Chondrocyte (in vitro differentiated cells): Measurements from ENCODE around the gene TMEM213. TPM values are rescaled to one million over a fixed set of nuclear protein-coding genes. Genes with fewer than 3 reads are reported as not detected.
A peak's percentile ranks its signal among the peaks of the same experiment; 100 is the strongest.

Experiments used
- DNase-seq: peaks from one replicate; pipeline ENCODE4 v3.0.0; 2021; ENCODE audit warnings: mixed read lengths, low spot score
- H3K27ac Mint-ChIP-seq: one replicate; pipeline ENCODE4 v1.8.0; 2021; ENCODE audit warnings: mild to moderate bottlenecking, moderate library complexity, mixed read lengths; ENCODE audit not compliant: unreplicated experiment
- H3K27me3 Mint-ChIP-seq: 2 replicates; pipeline ENCODE4 v1.8.0; 2021; ENCODE audit warnings: low read depth, mixed read lengths
- H3K36me3 Mint-ChIP-seq: 2 replicates; pipeline ENCODE4 v1.8.0; 2021; ENCODE audit warnings: low read depth, mixed read lengths
- H3K4me1 Mint-ChIP-seq: 2 replicates; pipeline ENCODE4 v1.8.0; 2021; ENCODE audit warnings: low read depth, mild to moderate bottlenecking, mixed read lengths
- H3K4me3 Mint-ChIP-seq: one replicate; pipeline ENCODE4 v1.8.0; 2021; ENCODE audit warnings: mild to moderate bottlenecking, moderate library complexity, mixed read lengths; ENCODE audit not compliant: unreplicated experiment
- H3K9me3 Mint-ChIP-seq: 2 replicates; pipeline ENCODE4 v1.8.0; 2021; ENCODE audit warnings: low read depth, mixed read lengths
- CTCF ChIP-seq: fragments of 200-600 bp; sonication (generic); IDR thresholded peaks from 2 replicates; pipeline ENCODE4 v1.5.0; 2021; ENCODE audit warnings: antibody characterized with exemption, mild to moderate bottlenecking, moderate library complexity
- total RNA-seq: library from RNA; stranded (reverse); gene quantifications from 3 replicates; pipeline ENCODE4 v1.2.1, GENCODE V29; 2021

TMEM213 gene
- total RNA-seq, 1 donor from 2014 or later = not detected

GRCh38 chr7:138776166-138776833, 21.5 kb upstream of the TMEM213 start:
- DNase-seq = no peak
- Mint-ChIP-seq H3K4me1 (no peaks in the 10 kb centered on the region), H3K36me3 (no peaks in the 10 kb centered on the region), H3K27me3 (peaks cover 6% of the 10 kb centered on the region), H3K9me3 (no peaks in the 10 kb centered on the region), H3K4me3 (no peak overlapping the region), H3K27ac (no peak overlapping the region)
- no peak for TF ChIP-seq CTCF

- no peak for TF ChIP-seq CTCF
- peaks cover 8% of the 10 kb centered on the region for H3K9me3 Mint-ChIP-seq
Observed at GRCh38 chr7:138781004-138781403, 16.8 kb upstream of the TMEM213 start.

GRCh38 chr7:138784692-138785091, 13.1 kb upstream of the TMEM213 start:
- no peak overlapping the region for H3K4me3 Mint-ChIP-seq
- peak overlapping the region; percentile 81 for H3K27ac Mint-ChIP-seq
- H3K27me3 Mint-ChIP-seq = no peaks in the 10 kb centered on the region
- no peak for TF ChIP-seq CTCF
- peaks cover 11% of the 10 kb centered on the region for H3K9me3 Mint-ChIP-seq
- no peak for DNase-seq
- peaks cover 4% of the 10 kb centered on the region for H3K36me3 Mint-ChIP-seq
- H3K4me1 Mint-ChIP-seq = peaks cover 26% of the 10 kb centered on the region

More at GRCh38 chr7:138781004-138781403, 16.8 kb upstream of the TMEM213 start:
- Mint-ChIP-seq H3K27ac (no peak overlapping the region), H3K4me3 (no peak overlapping the region), H3K4me1 (peaks cover 22% of the 10 kb centered on the region), H3K27me3 (no peaks in the 10 kb centered on the region), H3K36me3 (no peaks in the 10 kb centered on the region)
- DNase-seq = no peak

GRCh38 chr7:138785587-138786437, 12.0 kb upstream of the TMEM213 start:
- peak overlapping the region; percentile 82 for H3K27ac Mint-ChIP-seq

More at GRCh38 chr7:138785587-138786437, 12.0 kb upstream of the TMEM213 start:
- H3K4me1 Mint-ChIP-seq = peaks cover 26% of the 10 kb centered on the region
- H3K27me3 Mint-ChIP-seq = no peaks in the 10 kb centered on the region
- TF ChIP-seq CTCF = peak; percentile 48
- H3K36me3 Mint-ChIP-seq = peaks cover 4% of the 10 kb centered on the region
- no peak for DNase-seq
- peak overlapping the region; percentile 11 for H3K4me3 Mint-ChIP-seq
- H3K9me3 Mint-ChIP-seq = peaks cover 11% of the 10 kb centered on the region
